HepG2 (cell line): Measurements from ENCODE around the gene TNFSF12. TPM values are rescaled to one million over a fixed set of nuclear protein-coding genes. Genes with fewer than 3 reads are reported as not detected.

Source experiments
- ARID5B ChIP-seq: IDR thresholded peaks from 2 replicates; pipeline ENCODE4 v1.4.0; 2020; ENCODE audit warnings: mild to moderate bottlenecking, missing genetic modification reagents
- ESRRA ChIP-seq: sonication (generic); formaldehyde crosslinking; IDR thresholded peaks from 2 replicates; pipeline ENCODE4 v1.5.1; 2020; ENCODE audit warnings: mild to moderate bottlenecking, low read depth, missing genetic modification reagents
- FOXK2 ChIP-seq: fragments of 450-650 bp; IDR thresholded peaks from 2 replicates; pipeline ENCODE4 v1.6.1; 2016
- IRF2 ChIP-seq: IDR thresholded peaks from 2 replicates; pipeline ENCODE4 v1.6.1; 2018; ENCODE audit warnings: missing genetic modification reagents, missing compliant biosample characterization
- KLF16 ChIP-seq, 2 experiments: sonication (generic) in 1 of 2; formaldehyde crosslinking in 1 of 2; IDR thresholded peaks; 2 replicates each; pipeline versions ENCODE4 v1.6.1 to v1.8.0; 2016 to 2023; ENCODE audit warnings: missing genetic modification reagents in 2 of 2, missing compliant biosample characterization in 1 of 2
- SP140L ChIP-seq: sonication (generic); formaldehyde crosslinking; IDR thresholded peaks from 2 replicates; pipeline ENCODE4 v1.4.0; 2020; ENCODE audit warnings: missing genetic modification reagents, borderline replicate concordance
- TBP ChIP-seq: sonication (generic); formaldehyde crosslinking; IDR thresholded peaks from 2 replicates; pipeline ENCODE4 v1.5.0; 2020; ENCODE audit warnings: missing genetic modification reagents
- TCF7 ChIP-seq: sonication (generic); IDR thresholded peaks from 2 replicates; pipeline ENCODE4 v1.6.1; 2016; ENCODE audit warnings: antibody characterized with exemption, low read depth
- ZNF235 ChIP-seq: sonication (generic); formaldehyde crosslinking; IDR thresholded peaks from 2 replicates; pipeline ENCODE4 v1.8.1; 2023; ENCODE audit warnings: mild to moderate bottlenecking, missing genetic modification reagents, borderline replicate concordance
- ZNF672 ChIP-seq: sonication (generic); formaldehyde crosslinking; IDR thresholded peaks from 2 replicates; pipeline ENCODE4 v1.8.1; 2022; ENCODE audit warnings: missing genetic modification reagents
- ZNF781 ChIP-seq: sonication (generic); formaldehyde crosslinking; IDR thresholded peaks from 2 replicates; pipeline ENCODE4 v1.5.1; 2020; ENCODE audit warnings: borderline replicate concordance, mild to moderate bottlenecking, missing genetic modification reagents; ENCODE audit errors: not compliant biosample characterization
- polyA plus RNA-seq, 8 experiments: library from polyadenylated mRNA; depleted of rRNA in 3 of 8; stranded (reverse) in 7 of 8; unstranded in 1 of 8; fragments of >200 nt; fragmentation: Illumina TruSeq in 4 of 8; extraction: Trizol in 4 of 8; gene quantifications; 2 replicates each; pipeline versions ENCODE4 v1.2.1 to v1.2.3, GENCODE V29; 2011 to 2016; ENCODE audit warnings: low read depth in 4 of 8, missing spikeins in 1 of 8, mixed read lengths in 1 of 8; ENCODE audit not compliant: insufficient read depth in 1 of 8
- total RNA-seq, 5 experiments: library from RNA; depleted of rRNA; stranded (reverse); fragments of >200 nt; fragmentation: Illumina TruSeq; extraction: Trizol; gene quantifications; 2 replicates each; pipeline ENCODE4 v1.2.3, GENCODE V29; 2016; ENCODE audit warnings: low read depth in 1 of 5
- TF ChIP-seq, protein P1 (sequence below): IDR thresholded peaks from 2 replicates; pipeline ENCODE4 v1.6.1; 2012; ENCODE audit warnings: low read length, improper control_type of control experiment
- TF ChIP-seq, protein P2 (sequence below): sonication (generic); formaldehyde crosslinking; IDR thresholded peaks from 2 replicates; pipeline ENCODE4 v1.8.0; 2022; ENCODE audit warnings: low read depth, missing genetic modification reagents
- TF ChIP-seq, protein P3 (sequence below): sonication (generic); formaldehyde crosslinking; IDR thresholded peaks from 2 replicates; pipeline ENCODE4 v1.4.0; 2020; ENCODE audit warnings: missing genetic modification reagents, borderline replicate concordance

The TNFSF12 gene
- total and polyA plus RNA-seq, 2 of the 13 experiments (the other 11 are each of a cell fraction or from before 2014, with no cell fraction given): 0.93 to 7.2 TPM

GRCh38 chr17:7583253-7584109, 34.6 kb downstream of the TNFSF12 start, which contains the start of gene MPDU1 (continued):
- TF ChIP-seq ARID5B (CRISPR knock-in tag) (peak; percentile 46; the same call in 1 of the 2 replicates), SP140L (CRISPR knock-in tag) (no peak), ZNF235 (CRISPR knock-in tag) (no peak), TBP (CRISPR knock-in tag) (no peak), ZNF672 (CRISPR knock-in tag) (no peak), IRF2 (CRISPR knock-in tag) (peak; percentile 65; the same call in 1 of the 2 replicates), TCF7 (no peak), ESRRA (peak; percentile 23; the same call in 1 of the 2 replicates), ZNF781 (no peak), KLF16 (CRISPR knock-in tag; IDR thresholded peaks at IDR 0.05) (peak in 1 of 2 experiments; percentile 67; a peak in 1 of 4 replicates), FOXK2 (no peak)
- TF ChIP-seq, protein P1, sequence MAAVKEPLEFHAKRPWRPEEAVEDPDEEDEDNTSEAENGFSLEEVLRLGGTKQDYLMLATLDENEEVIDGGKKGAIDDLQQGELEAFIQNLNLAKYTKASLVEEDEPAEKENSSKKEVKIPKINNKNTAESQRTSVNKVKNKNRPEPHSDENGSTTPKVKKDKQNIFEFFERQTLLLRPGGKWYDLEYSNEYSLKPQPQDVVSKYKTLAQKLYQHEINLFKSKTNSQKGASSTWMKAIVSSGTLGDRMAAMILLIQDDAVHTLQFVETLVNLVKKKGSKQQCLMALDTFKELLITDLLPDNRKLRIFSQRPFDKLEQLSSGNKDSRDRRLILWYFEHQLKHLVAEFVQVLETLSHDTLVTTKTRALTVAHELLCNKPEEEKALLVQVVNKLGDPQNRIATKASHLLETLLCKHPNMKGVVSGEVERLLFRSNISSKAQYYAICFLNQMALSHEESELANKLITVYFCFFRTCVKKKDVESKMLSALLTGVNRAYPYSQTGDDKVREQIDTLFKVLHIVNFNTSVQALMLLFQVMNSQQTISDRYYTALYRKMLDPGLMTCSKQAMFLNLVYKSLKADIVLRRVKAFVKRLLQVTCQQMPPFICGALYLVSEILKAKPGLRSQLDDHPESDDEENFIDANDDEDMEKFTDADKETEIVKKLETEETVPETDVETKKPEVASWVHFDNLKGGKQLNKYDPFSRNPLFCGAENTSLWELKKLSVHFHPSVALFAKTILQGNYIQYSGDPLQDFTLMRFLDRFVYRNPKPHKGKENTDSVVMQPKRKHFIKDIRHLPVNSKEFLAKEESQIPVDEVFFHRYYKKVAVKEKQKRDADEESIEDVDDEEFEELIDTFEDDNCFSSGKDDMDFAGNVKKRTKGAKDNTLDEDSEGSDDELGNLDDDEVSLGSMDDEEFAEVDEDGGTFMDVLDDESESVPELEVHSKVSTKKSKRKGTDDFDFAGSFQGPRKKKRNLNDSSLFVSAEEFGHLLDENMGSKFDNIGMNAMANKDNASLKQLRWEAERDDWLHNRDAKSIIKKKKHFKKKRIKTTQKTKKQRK: no peak
- TF ChIP-seq, protein P2, sequence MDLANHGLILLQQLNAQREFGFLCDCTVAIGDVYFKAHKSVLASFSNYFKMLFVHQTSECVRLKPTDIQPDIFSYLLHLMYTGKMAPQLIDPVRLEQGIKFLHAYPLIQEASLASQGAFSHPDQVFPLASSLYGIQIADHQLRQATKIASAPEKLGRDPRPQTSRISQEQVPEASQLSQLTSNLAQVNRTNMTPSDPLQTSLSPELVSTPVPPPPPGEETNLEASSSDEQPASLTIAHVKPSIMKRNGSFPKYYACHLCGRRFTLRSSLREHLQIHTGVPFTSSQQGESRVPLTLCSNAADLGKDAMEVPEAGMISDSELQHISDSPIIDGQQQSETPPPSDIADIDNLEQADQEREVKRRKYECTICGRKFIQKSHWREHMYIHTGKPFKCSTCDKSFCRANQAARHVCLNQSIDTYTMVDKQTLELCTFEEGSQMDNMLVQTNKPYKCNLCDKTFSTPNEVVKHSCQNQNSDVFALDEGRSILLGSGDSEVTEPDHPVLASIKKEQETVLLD: no peak; the same call in 1 of the 2 replicates
- TF ChIP-seq, protein P3, sequence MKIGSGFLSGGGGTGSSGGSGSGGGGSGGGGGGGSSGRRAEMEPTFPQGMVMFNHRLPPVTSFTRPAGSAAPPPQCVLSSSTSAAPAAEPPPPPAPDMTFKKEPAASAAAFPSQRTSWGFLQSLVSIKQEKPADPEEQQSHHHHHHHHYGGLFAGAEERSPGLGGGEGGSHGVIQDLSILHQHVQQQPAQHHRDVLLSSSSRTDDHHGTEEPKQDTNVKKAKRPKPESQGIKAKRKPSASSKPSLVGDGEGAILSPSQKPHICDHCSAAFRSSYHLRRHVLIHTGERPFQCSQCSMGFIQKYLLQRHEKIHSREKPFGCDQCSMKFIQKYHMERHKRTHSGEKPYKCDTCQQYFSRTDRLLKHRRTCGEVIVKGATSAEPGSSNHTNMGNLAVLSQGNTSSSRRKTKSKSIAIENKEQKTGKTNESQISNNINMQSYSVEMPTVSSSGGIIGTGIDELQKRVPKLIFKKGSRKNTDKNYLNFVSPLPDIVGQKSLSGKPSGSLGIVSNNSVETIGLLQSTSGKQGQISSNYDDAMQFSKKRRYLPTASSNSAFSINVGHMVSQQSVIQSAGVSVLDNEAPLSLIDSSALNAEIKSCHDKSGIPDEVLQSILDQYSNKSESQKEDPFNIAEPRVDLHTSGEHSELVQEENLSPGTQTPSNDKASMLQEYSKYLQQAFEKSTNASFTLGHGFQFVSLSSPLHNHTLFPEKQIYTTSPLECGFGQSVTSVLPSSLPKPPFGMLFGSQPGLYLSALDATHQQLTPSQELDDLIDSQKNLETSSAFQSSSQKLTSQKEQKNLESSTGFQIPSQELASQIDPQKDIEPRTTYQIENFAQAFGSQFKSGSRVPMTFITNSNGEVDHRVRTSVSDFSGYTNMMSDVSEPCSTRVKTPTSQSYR (CRISPR knock-in tag): no peak; the same call in 1 of the 2 replicates
